K562 (cell line): Measurements from ENCODE around the gene FHIT. TPM values are rescaled to one million over a fixed set of nuclear protein-coding genes. Genes with fewer than 3 reads are reported as not detected.

ENCODE experiments used
- ATAC-seq: fragments of 200-7000 bp; cut with Tn5 transposase; 3 replicates; pipeline ENCODE4 v1.9.1; 2020; ENCODE audit warnings: moderate library complexity
- BruUV-seq: library from RNA; stranded (reverse); fragments of 400-500 nt; replicated peaks from 2 replicates; lab custom pipeline; 2021; lab: Mats Ljungman, UMichigan
- CTCF ChIA-PET: fragments of 300-600 bp; formaldehyde crosslinking; extraction: SDS; loops from one replicate; lab custom pipeline; 2021; ENCODE audit warnings: low intra/inter-chr PET ratio; lab: Yijun Ruan, JAX
- POLR2A ChIA-PET: fragments of 300-600, 350-650 bp; sonication (Branson Sonifier 250); formaldehyde crosslinking; extraction: SDS; loops from one replicate; lab custom pipeline; 2021; ENCODE audit warnings: antibody characterized with exemption, inconsistent platforms; lab: Yijun Ruan, JAX
- DNase-seq, 4 experiments: peaks; one replicate each; pipeline versions ENCODE4 v3.0.0 to v3.0.0-alpha.2; 2011 to 2018; ENCODE audit warnings: low spot score in 3 of 4, mixed read lengths in 3 of 4; ENCODE audit errors: extremely low read depth in 1 of 4
- FAIRE-seq: peaks from 2 replicates; lab custom pipeline; 2011; peaks lifted over from hg19 to GRCh38; lab: Jason Lieb, UNC
- H2AFZ ChIP-seq: 2 replicates; pipeline ENCODE4 v1.6.0; 2011; ENCODE audit warnings: low read depth, low read length, control low read depth, inconsistent platforms
- H3K27ac ChIP-seq: fragments of 200-600 bp; 3 replicates; pipeline ENCODE4 v1.8.0; 2011; ENCODE audit warnings: low read depth, mild to moderate bottlenecking, control low read depth, inconsistent platforms, low read length, moderate library complexity, mixed read lengths; ENCODE audit errors: extremely low read depth
- H3K27me3 ChIP-seq, 2 experiments: fragments of 300-600 bp in 1 of 2; 2 replicates in 1 of 2; 3 replicates in 1 of 2; pipeline versions ENCODE4 v1.6.0 to v1.8.0; 2011; ENCODE audit warnings: inconsistent platforms in 2 of 2, low read length in 2 of 2, mild to moderate bottlenecking in 1 of 2, mixed read lengths in 1 of 2, moderate library complexity in 1 of 2; ENCODE audit not compliant: control insufficient read depth in 2 of 2, insufficient read depth in 2 of 2
- H3K36me3 ChIP-seq: fragments of 300-600 bp; 3 replicates; pipeline ENCODE4 v1.8.0; 2011; ENCODE audit warnings: mild to moderate bottlenecking, low read length, inconsistent platforms; ENCODE audit not compliant: control insufficient read depth, insufficient read depth
- H3K4me1 ChIP-seq, 2 experiments: fragments of 200-600 bp in 1 of 2; replicated peaks in 1 of 2; 2 replicates in 1 of 2; 3 replicates in 1 of 2; pipeline versions ENCODE4 v1.5.1 to v1.8.0; 2011; ENCODE audit warnings: inconsistent platforms in 2 of 2, low read length in 2 of 2, mild to moderate bottlenecking in 1 of 2, mixed read lengths in 1 of 2, moderate library complexity in 1 of 2; ENCODE audit not compliant: control insufficient read depth in 2 of 2, insufficient read depth in 2 of 2
- H3K4me2 ChIP-seq: 2 replicates; pipeline ENCODE4 v1.6.1; 2011; ENCODE audit warnings: low read length, control low read depth, inconsistent platforms, mixed read lengths; ENCODE audit not compliant: insufficient read depth
- H3K4me3 ChIP-seq: fragments of 200-600 bp; sonication (generic), shearing (Covaris generic); 2 replicates; pipeline ENCODE4 v1.5.1; 2016; ENCODE audit warnings: control low read depth, inconsistent platforms
- H3K79me2 ChIP-seq: fragments of 200-600 bp; 3 replicates; pipeline ENCODE4 v1.8.0; 2011; ENCODE audit warnings: low read length, inconsistent platforms; ENCODE audit not compliant: control insufficient read depth, insufficient read depth
- H3K9ac ChIP-seq, 2 experiments: 2 replicates each; pipeline versions ENCODE4 v1.6.0 to v1.6.1; 2011; ENCODE audit warnings: low read depth in 2 of 2, low read length in 2 of 2, control low read depth in 1 of 2, inconsistent platforms in 1 of 2, mild to moderate bottlenecking in 1 of 2, mixed read lengths in 1 of 2; ENCODE audit not compliant: insufficient read depth in 1 of 2
- H3K9me1 ChIP-seq: one replicate; pipeline ENCODE4 v1.6.0; 2011; ENCODE audit warnings: inconsistent platforms, mild to moderate bottlenecking, low read length, moderate library complexity; ENCODE audit not compliant: control insufficient read depth, insufficient read depth
- H3K9me3 ChIP-seq: replicated peaks from 2 replicates; pipeline ENCODE4 v1.5.1; 2011; ENCODE audit warnings: low read depth, low read length, inconsistent platforms; ENCODE audit not compliant: control insufficient read depth, insufficient read depth
- H4K20me1 ChIP-seq: replicated peaks from 2 replicates; pipeline ENCODE4 v1.6.1; 2011; ENCODE audit warnings: low read length, inconsistent platforms, mixed read lengths; ENCODE audit not compliant: control insufficient read depth, insufficient read depth
- ARNT ChIP-seq, 2 experiments: fragments of 450-650 bp; IDR thresholded peaks; 2 replicates each; pipeline ENCODE4 v1.6.1; 2016; ENCODE audit warnings: mild to moderate bottlenecking in 1 of 2
- BDP1 ChIP-seq: IDR thresholded peaks from 3 replicates; pipeline ENCODE4 v1.6.1; 2011; ENCODE audit not compliant: insufficient read length, insufficient read depth
- CBX8 ChIP-seq: fragments of 200-600 bp; sonication (generic); IDR thresholded peaks from 2 replicates; pipeline ENCODE4 v1.6.1; 2012; ENCODE audit warnings: borderline replicate concordance, mixed run types, low read depth, mild to moderate bottlenecking, moderate library complexity, mixed read lengths, low read length, control low read depth, inconsistent platforms; ENCODE audit not compliant: poor library complexity, severe bottlenecking; ENCODE audit errors: extremely low read depth
- CEBPB ChIP-seq: fragments of 450-650 bp; IDR thresholded peaks from 2 replicates; pipeline ENCODE4 v1.6.1; 2016; ENCODE audit warnings: missing genetic modification characterization, missing compliant biosample characterization
- KDM1A ChIP-seq, 2 experiments: fragments of 450-650 bp; IDR thresholded peaks; 2 replicates each; pipeline ENCODE4 v1.6.1; 2016; ENCODE audit warnings: mild to moderate bottlenecking in 2 of 2
- PCBP1 ChIP-seq: fragments of 200-400 bp; formaldehyde crosslinking; IDR thresholded peaks from 2 replicates; pipeline ENCODE4 v1.6.1; 2018; ENCODE audit warnings: mild to moderate bottlenecking, low read depth, low read length; ENCODE audit not compliant: poor library complexity, severe bottlenecking
- PRPF4 ChIP-seq: fragments of 200-400 bp; formaldehyde crosslinking; IDR thresholded peaks from one replicate; pipeline ENCODE4 v1.6.1; 2017; ENCODE audit warnings: low read length, low read depth, mild to moderate bottlenecking; ENCODE audit not compliant: insufficient read depth, poor library complexity, severe bottlenecking
- ZBTB1 ChIP-seq: sonication (generic); formaldehyde crosslinking; IDR thresholded peaks from 2 replicates; pipeline ENCODE4 v1.8.1; 2023; ENCODE audit warnings: missing genetic modification reagents, low read depth, mild to moderate bottlenecking, borderline replicate concordance
- ZBTB2 ChIP-seq: fragments of 450-650 bp; IDR thresholded peaks from 2 replicates; pipeline ENCODE4 v1.6.1; 2016; ENCODE audit warnings: antibody characterized with exemption
- ZC3H8 ChIP-seq: fragments of 450-650 bp; IDR thresholded peaks from 2 replicates; pipeline ENCODE4 v1.6.1; 2017
- ZNF75A ChIP-seq: fragments of 450-650 bp; formaldehyde crosslinking; IDR thresholded peaks from 2 replicates; pipeline ENCODE4 v1.4.0; 2020; ENCODE audit warnings: mild to moderate bottlenecking
- WGBS: fragments of 100-300 bp; shearing (Covaris generic); methylation state at CpG from one replicate; pipeline ENCODE4 v1.1.6; 2016; ENCODE audit warnings: low coverage, mixed read lengths; ENCODE audit not compliant: insufficient coverage; ENCODE audit errors: missing lambda C conversion rate; 5-methylcytosine and 5-hydroxymethylcytosine counted together
- in situ Hi-C: fragments of 300-500 bp; cut with MboI; formaldehyde crosslinking; loops from 4 replicates; pipeline ENCODE4 v1.15.0; 2018; ENCODE audit warnings: inconsistent platforms, mixed read lengths
- intact Hi-C: fragments of 100-400 bp; cut with micrococcal nuclease; formaldehyde crosslinking; loops from 2 replicates; pipeline ENCODE4 v1.14.2; 2022
- polyA plus RNA-seq, 8 experiments: library from polyadenylated mRNA; depleted of rRNA in 4 of 8; stranded (reverse) in 5 of 8; unstranded in 3 of 8; fragments of >200 nt; fragmentation: Nextera tagmentation in 2 of 8; fragmentation: Illumina TruSeq in 1 of 8; extraction: Ambion mirVana in 2 of 8; extraction: Trizol in 1 of 8; gene quantifications; 2 replicates each; pipeline versions ENCODE4 v1.2.1 to v1.2.3, GENCODE V29; 2011 to 2014; ENCODE audit warnings: inconsistent platforms in 1 of 8, missing spikeins in 1 of 8
- total RNA-seq, 7 experiments: library from RNA; depleted of rRNA in 6 of 7; stranded (reverse); fragments of >200 nt in 6 of 7; fragmentation: Illumina TruSeq in 2 of 7; extraction: Trizol in 2 of 7; gene quantifications; 2 replicates each; pipeline versions ENCODE4 v1.2.1 to v1.2.3, GENCODE V29; 2011 to 2021; ENCODE audit warnings: low replicate concordance in 1 of 7
- TF ChIP-seq, protein P1 (sequence below): sonication (generic); formaldehyde crosslinking; IDR thresholded peaks from 2 replicates; pipeline ENCODE4 v1.8.0; 2022; ENCODE audit warnings: mild to moderate bottlenecking, low read depth, missing genetic modification reagents

The FHIT gene
- total and polyA plus RNA-seq, 9 of the 15 experiments (the other 6 are each of a cell fraction or from before 2014, with no cell fraction given), result 1.7 to 9.1 (median 4.3) TPM

- Histone ChIP-seq H3K4me1 (no peaks in the 10 kb centered on the region), H3K9me1 (no peaks in the 10 kb centered on the region), H3K4me3 (no peak overlapping the region), H3K27ac (no peak overlapping the region), H3K27me3 (no peaks in the 10 kb centered on the region), H4K20me1 (no peaks in the 10 kb centered on the region), H3K36me3 (no peaks in the 10 kb centered on the region), H2AFZ (no peak overlapping the region), H3K9me3 (no peaks in the 10 kb centered on the region), H3K9ac (no peak overlapping the region), H3K4me2 (no peak overlapping the region), H3K79me2 (no peaks in the 10 kb centered on the region)
- no peak for DNase-seq
- no peak for FAIRE-seq
- CTCF ChIA-PET, result no interaction called here
- BruUV-seq, result no TSS peak
- TF ChIP-seq CEBPB (tag), result no peak
- TF ChIP-seq, protein P1, sequence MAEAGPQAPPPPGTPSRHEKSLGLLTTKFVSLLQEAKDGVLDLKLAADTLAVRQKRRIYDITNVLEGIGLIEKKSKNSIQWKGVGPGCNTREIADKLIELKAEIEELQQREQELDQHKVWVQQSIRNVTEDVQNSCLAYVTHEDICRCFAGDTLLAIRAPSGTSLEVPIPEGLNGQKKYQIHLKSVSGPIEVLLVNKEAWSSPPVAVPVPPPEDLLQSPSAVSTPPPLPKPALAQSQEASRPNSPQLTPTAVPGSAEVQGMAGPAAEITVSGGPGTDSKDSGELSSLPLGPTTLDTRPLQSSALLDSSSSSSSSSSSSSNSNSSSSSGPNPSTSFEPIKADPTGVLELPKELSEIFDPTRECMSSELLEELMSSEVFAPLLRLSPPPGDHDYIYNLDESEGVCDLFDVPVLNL (CRISPR knock-in tag), result no peak
- no peak for TF ChIP-seq ZC3H8
- no peak for TF ChIP-seq ZBTB1
- TF ChIP-seq PCBP1, result no peak
- TF ChIP-seq BDP1, result no peak
- no peak for TF ChIP-seq CBX8
- TF ChIP-seq KDM1A (IDR thresholded peaks at IDR 0.05), result no peak
- TF ChIP-seq ZNF75A, result no peak
- TF ChIP-seq ZBTB2, result no peak
- TF ChIP-seq ARNT (IDR thresholded peaks at IDR 0.05), result no peak
- no peak for TF ChIP-seq PRPF4
- ATAC-seq, result no peak
- in situ Hi-C loops, result no loop called here
- POLR2A ChIA-PET, result interaction anchor here (0.6 kb wide), 1 partner anchor 145 kb away, joined by 4 read pairs; no protein-coding TSS in a partner anchor
- intact Hi-C loops, result no loop called here
- WGBS, result 37% methylated on average over 2 of the region's 3 CpGs
Measured at GRCh38 chr3:60009931-60010478, 1241.2 kb downstream of the FHIT start.
